Testis (tissue), 2 donors: ENCODE measurements around the gene CLIP1.

Experiments used
- POLR2A ChIP-seq: fragments of 450-650 bp; IDR thresholded peaks from one replicate; pipeline ENCODE4 v1.6.1; 2017; ENCODE audit warnings: antibody characterized with exemption, mild to moderate bottlenecking, moderate library complexity
- TF ChIP-seq, protein P1 (sequence below), 3 experiments: fragments of 450-650 bp in 2 of 3; fragments of 200-600 bp in 1 of 3; sonication (generic) in 1 of 3; IDR thresholded peaks; one replicate each; pipeline ENCODE4 v1.5.1; 2016 to 2019; ENCODE audit warnings: antibody characterized with exemption in 3 of 3, mild to moderate bottlenecking in 2 of 3, moderate library complexity in 1 of 3

DNA sequence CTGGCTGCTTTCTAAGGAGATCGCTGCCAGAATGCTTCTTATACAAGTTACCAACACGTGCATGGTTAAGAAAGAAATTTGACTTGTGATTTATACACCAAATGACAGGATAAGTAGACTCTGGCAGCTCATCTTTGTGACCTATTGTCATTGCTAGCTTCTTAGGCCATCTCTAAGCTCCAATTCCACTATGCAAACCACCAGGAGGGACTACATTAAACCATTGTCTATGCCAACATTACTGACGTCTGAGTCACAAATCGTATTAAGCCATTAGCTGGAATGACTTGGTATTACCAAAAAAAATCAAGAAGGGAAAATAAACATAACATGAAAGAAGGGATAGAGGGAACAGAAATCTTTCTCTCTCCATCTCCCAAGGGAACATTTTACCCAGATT is 140.4 kb downstream of the CLIP1 start:
- TF ChIP-seq, protein P1, sequence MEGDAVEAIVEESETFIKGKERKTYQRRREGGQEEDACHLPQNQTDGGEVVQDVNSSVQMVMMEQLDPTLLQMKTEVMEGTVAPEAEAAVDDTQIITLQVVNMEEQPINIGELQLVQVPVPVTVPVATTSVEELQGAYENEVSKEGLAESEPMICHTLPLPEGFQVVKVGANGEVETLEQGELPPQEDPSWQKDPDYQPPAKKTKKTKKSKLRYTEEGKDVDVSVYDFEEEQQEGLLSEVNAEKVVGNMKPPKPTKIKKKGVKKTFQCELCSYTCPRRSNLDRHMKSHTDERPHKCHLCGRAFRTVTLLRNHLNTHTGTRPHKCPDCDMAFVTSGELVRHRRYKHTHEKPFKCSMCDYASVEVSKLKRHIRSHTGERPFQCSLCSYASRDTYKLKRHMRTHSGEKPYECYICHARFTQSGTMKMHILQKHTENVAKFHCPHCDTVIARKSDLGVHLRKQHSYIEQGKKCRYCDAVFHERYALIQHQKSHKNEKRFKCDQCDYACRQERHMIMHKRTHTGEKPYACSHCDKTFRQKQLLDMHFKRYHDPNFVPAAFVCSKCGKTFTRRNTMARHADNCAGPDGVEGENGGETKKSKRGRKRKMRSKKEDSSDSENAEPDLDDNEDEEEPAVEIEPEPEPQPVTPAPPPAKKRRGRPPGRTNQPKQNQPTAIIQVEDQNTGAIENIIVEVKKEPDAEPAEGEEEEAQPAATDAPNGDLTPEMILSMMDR (IDR thresholded peaks at IDR 0.05): no peak
- no peak for TF ChIP-seq POLR2A
